HepG2 (cell line): ENCODE data around the gene SLC13A3. TPM values are rescaled to one million over a fixed set of nuclear protein-coding genes. Genes with fewer than 3 reads are reported as not detected.

Source experiments
- TARDBP ChIP-seq: sonication (generic); formaldehyde crosslinking; IDR thresholded peaks from 2 replicates; pipeline ENCODE4 v1.8.0; 2022; ENCODE audit warnings: mild to moderate bottlenecking, missing genetic modification reagents
- TGIF2 ChIP-seq: IDR thresholded peaks from 2 replicates; pipeline ENCODE4 v1.6.1; 2016; ENCODE audit warnings: control low read depth, missing compliant biosample characterization
- polyA plus RNA-seq, 8 experiments: library from polyadenylated mRNA; depleted of rRNA in 3 of 8; stranded (reverse) in 7 of 8; unstranded in 1 of 8; fragments of >200 nt; fragmentation: Illumina TruSeq in 4 of 8; extraction: Trizol in 4 of 8; gene quantifications; 2 replicates each; pipeline versions ENCODE4 v1.2.1 to v1.2.3, GENCODE V29; 2011 to 2016; ENCODE audit warnings: low read depth in 4 of 8, missing spikeins in 1 of 8, mixed read lengths in 1 of 8; ENCODE audit not compliant: insufficient read depth in 1 of 8
- total RNA-seq, 5 experiments: library from RNA; depleted of rRNA; stranded (reverse); fragments of >200 nt; fragmentation: Illumina TruSeq; extraction: Trizol; gene quantifications; 2 replicates each; pipeline ENCODE4 v1.2.3, GENCODE V29; 2016; ENCODE audit warnings: low read depth in 1 of 5
- TF ChIP-seq, protein P1 (sequence below): sonication (generic); formaldehyde crosslinking; IDR thresholded peaks from 2 replicates; pipeline ENCODE4 v1.5.1; 2020; ENCODE audit warnings: missing genetic modification reagents, mild to moderate bottlenecking, borderline replicate concordance
- TF ChIP-seq, protein P2 (sequence below): sonication (generic); formaldehyde crosslinking; IDR thresholded peaks from 2 replicates; pipeline ENCODE4 v1.5.0; 2020; ENCODE audit warnings: missing genetic modification reagents
- TF ChIP-seq, protein P3 (sequence below): sonication (generic); formaldehyde crosslinking; IDR thresholded peaks from 2 replicates; pipeline ENCODE4 v1.4.0; 2020; ENCODE audit warnings: missing genetic modification reagents
- TF ChIP-seq, protein P4 (sequence below): sonication (generic); formaldehyde crosslinking; IDR thresholded peaks from 2 replicates; pipeline ENCODE4 v1.8.1; 2023; ENCODE audit warnings: mild to moderate bottlenecking, missing genetic modification reagents
- TF ChIP-seq, protein P5 (sequence below): sonication (generic); formaldehyde crosslinking; IDR thresholded peaks from 2 replicates; pipeline ENCODE4 v1.5.1; 2020; ENCODE audit warnings: mild to moderate bottlenecking, missing genetic modification reagents
- TF ChIP-seq, protein P6 (sequence below): sonication (generic); formaldehyde crosslinking; IDR thresholded peaks from one replicate; pipeline ENCODE4 v1.5.1; 2020; ENCODE audit warnings: mild to moderate bottlenecking, missing genetic modification reagents; ENCODE audit errors: not compliant biosample characterization

SLC13A3 gene
- total and polyA plus RNA-seq, 2 of the 13 experiments (the other 11 are each of a cell fraction or from before 2014, with no cell fraction given): 66.5 to 76.0 TPM

DNA sequence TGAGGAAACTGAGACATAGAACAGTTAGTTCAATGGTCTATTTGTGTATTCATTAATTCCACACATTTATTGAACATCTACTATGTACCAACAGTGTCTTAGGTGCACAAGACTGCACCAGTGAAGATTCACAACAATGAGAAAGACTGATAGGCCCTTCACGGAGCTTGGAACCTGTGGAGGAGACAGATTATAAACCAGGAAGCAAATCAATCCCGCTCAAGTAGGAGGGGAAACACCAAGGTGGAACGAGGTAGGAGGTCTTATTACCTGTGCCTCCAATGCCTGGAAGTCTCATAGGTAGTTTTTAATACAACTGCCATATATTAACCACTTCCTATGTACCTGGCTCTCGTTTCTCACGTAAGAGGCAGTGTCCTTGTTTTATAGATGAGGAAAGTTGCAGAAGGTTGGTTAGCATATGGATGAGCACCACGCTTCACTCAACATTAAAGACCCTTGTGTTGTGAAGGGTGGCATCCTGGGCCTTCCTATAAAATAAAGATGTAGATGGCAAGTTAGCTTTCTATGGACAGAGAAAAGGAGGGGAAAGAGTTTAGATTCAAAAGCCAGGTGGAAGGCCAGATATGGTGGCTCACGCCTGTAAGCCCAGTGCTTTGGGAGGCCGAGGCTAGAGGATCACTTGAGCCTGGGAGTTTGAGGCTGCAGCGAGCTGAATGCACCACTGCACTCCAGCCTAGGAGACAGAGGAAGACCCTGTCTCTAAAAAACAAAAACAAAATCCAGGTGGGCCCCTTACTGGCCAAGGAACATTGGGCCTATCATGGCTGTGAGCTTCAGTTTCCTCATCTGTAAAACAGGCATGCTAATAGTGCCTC lies 45.1 kb downstream of the SLC13A3 start (continued):
- TF ChIP-seq, protein P1, sequence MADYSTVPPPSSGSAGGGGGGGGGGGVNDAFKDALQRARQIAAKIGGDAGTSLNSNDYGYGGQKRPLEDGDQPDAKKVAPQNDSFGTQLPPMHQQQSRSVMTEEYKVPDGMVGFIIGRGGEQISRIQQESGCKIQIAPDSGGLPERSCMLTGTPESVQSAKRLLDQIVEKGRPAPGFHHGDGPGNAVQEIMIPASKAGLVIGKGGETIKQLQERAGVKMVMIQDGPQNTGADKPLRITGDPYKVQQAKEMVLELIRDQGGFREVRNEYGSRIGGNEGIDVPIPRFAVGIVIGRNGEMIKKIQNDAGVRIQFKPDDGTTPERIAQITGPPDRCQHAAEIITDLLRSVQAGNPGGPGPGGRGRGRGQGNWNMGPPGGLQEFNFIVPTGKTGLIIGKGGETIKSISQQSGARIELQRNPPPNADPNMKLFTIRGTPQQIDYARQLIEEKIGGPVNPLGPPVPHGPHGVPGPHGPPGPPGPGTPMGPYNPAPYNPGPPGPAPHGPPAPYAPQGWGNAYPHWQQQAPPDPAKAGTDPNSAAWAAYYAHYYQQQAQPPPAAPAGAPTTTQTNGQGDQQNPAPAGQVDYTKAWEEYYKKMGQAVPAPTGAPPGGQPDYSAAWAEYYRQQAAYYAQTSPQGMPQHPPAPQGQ: no peak
- TF ChIP-seq, protein P2, sequence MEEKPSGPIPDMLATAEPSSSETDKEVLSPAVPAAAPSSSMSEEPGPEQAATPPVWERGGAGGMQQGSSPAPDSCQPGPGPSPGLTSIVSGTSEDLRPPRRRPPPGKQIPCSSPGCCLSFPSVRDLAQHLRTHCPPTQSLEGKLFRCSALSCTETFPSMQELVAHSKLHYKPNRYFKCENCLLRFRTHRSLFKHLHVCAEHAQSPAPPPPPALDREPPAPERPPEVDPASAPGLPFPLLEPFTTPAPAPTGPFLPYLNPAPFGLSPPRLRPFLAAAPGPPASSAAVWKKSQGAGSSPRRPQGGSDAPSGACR (CRISPR knock-in tag): 0 out of 2 replicates have a peak, but pooled peaks have one; percentile 61
- 0 out of 2 replicates have a peak, but pooled peaks have one; percentile 34 for TF ChIP-seq TARDBP (CRISPR knock-in tag)
- TF ChIP-seq, protein P3, sequence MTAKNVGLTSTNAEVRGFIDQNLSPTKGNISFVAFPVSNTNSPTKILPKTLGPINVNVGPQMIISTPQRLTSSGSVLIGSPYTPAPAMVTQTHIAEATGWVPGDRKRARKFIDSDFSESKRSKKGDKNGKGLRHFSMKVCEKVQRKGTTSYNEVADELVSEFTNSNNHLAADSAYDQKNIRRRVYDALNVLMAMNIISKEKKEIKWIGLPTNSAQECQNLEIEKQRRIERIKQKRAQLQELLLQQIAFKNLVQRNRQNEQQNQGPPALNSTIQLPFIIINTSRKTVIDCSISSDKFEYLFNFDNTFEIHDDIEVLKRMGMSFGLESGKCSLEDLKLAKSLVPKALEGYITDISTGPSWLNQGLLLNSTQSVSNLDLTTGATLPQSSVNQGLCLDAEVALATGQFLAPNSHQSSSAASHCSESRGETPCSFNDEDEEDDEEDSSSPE (CRISPR knock-in tag): no peak
- TF ChIP-seq, protein P4, sequence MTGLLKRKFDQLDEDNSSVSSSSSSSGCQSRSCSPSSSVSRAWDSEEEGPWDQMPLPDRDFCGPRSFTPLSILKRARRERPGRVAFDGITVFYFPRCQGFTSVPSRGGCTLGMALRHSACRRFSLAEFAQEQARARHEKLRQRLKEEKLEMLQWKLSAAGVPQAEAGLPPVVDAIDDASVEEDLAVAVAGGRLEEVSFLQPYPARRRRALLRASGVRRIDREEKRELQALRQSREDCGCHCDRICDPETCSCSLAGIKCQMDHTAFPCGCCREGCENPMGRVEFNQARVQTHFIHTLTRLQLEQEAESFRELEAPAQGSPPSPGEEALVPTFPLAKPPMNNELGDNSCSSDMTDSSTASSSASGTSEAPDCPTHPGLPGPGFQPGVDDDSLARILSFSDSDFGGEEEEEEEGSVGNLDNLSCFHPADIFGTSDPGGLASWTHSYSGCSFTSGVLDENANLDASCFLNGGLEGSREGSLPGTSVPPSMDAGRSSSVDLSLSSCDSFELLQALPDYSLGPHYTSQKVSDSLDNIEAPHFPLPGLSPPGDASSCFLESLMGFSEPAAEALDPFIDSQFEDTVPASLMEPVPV (CRISPR knock-in tag): peak; percentile 29; the same call in 1 of the 2 replicates
- TF ChIP-seq, protein P5, sequence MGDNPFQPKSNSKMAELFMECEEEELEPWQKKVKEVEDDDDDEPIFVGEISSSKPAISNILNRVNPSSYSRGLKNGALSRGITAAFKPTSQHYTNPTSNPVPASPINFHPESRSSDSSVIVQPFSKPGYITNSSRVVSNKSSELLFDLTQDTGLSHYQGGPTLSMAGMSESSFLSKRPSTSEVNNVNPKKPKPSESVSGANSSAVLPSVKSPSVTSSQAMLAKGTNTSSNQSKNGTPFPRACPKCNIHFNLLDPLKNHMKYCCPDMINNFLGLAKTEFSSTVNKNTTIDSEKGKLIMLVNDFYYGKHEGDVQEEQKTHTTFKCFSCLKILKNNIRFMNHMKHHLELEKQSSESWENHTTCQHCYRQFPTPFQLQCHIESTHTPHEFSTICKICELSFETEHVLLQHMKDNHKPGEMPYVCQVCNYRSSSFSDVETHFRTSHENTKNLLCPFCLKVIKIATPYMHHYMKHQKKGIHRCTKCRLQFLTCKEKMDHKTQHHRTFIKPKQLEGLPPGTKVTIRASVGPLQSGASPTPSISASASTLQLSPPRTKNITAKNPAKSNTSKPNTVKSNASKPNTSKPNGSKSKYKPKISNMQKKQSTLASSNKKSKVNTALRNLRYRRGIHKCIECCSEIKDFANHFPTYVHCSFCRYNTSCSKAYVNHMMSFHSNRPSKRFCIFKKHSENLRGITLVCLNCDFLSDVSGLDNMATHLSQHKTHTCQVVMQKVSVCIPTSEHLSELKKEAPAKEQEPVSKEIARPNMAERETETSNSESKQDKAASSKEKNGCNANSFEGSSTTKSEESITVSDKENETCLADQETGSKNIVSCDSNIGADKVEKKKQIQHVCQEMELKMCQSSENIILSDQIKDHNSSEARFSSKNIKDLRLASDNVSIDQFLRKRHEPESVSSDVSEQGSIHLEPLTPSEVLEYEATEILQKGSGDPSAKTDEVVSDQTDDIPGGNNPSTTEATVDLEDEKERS (CRISPR knock-in tag): 0 out of 2 replicates have a peak, but pooled peaks have one; percentile 10
- 0 out of 2 replicates have a peak, but pooled peaks have one; percentile 31 for TF ChIP-seq TGIF2
- TF ChIP-seq, protein P6, sequence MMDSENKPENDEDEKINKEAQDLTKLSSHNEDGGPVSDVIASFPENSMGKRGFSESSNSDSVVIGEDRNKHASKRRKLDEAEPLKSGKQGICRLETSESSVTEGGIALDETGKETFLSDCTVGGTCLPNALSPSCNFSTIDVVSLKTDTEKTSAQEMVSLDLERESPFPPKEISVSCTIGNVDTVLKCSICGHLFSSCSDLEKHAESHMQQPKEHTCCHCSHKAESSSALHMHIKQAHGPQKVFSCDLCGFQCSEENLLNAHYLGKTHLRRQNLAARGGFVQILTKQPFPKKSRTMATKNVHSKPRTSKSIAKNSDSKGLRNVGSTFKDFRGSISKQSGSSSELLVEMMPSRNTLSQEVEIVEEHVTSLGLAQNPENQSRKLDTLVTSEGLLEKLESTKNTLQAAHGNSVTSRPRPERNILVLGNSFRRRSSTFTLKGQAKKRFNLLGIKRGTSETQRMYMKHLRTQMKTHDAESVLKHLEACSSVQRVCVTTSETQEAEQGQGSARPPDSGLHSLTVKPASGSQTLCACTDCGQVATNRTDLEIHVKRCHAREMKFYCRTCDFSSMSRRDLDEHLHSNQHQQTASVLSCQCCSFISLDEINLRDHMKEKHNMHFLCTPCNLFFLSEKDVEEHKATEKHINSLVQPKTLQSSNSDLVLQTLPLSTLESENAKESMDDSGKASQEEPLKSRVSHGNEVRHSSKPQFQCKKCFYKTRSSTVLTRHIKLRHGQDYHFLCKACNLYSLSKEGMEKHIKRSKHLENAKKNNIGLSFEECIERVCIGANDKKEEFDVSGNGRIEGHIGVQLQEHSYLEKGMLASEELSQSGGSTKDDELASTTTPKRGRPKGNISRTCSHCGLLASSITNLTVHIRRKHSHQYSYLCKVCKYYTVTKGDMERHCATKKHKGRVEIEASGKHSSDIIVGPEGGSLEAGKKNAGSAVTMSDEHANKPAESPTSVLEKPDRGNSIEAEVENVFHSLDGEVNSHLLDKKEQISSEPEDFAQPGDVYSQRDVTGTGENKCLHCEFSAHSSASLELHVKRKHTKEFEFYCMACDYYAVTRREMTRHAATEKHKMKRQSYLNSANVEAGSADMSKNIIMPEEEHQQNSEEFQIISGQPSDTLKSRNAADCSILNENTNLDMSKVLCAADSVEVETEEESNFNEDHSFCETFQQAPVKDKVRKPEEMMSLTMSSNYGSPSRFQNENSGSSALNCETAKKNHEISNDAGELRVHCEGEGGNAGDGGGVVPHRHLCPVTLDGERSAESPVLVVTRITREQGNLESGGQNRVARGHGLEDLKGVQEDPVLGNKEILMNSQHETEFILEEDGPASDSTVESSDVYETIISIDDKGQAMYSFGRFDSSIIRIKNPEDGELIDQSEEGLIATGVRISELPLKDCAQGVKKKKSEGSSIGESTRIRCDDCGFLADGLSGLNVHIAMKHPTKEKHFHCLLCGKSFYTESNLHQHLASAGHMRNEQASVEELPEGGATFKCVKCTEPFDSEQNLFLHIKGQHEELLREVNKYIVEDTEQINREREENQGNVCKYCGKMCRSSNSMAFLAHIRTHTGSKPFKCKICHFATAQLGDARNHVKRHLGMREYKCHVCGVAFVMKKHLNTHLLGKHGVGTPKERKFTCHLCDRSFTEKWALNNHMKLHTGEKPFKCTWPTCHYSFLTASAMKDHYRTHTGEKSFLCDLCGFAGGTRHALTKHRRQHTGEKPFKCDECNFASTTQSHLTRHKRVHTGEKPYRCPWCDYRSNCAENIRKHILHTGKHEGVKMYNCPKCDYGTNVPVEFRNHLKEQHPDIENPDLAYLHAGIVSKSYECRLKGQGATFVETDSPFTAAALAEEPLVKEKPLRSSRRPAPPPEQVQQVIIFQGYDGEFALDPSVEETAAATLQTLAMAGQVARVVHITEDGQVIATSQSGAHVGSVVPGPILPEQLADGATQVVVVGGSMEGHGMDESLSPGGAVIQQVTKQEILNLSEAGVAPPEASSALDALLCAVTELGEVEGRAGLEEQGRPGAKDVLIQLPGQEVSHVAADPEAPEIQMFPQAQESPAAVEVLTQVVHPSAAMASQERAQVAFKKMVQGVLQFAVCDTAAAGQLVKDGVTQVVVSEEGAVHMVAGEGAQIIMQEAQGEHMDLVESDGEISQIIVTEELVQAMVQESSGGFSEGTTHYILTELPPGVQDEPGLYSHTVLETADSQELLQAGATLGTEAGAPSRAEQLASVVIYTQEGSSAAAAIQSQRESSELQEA (CRISPR knock-in tag): no peak
